Mammary epithelial cell (primary cell): Measurements from ENCODE around the gene POLR2M.

Experiments
- EZH2 ChIP-seq: IDR thresholded peaks from 2 replicates; pipeline ENCODE4 v1.6.1; 2012; ENCODE audit warnings: low read length, inconsistent platforms, borderline replicate concordance
- TF ChIP-seq, protein P1 (sequence below), 2 donors: IDR thresholded peaks in 1 of 2; conservative IDR thresholded peaks in 1 of 2; 2 replicates each; pipeline ENCODE4 v1.5.1; 2011 to 2012; ENCODE audit warnings: inconsistent platforms in 2 of 2, low read length in 2 of 2, mild to moderate bottlenecking in 2 of 2, control low read depth in 1 of 2, low read depth in 1 of 2; ENCODE audit not compliant: insufficient read depth in 1 of 2; ENCODE audit errors: extremely low read depth in 1 of 2

DNA sequence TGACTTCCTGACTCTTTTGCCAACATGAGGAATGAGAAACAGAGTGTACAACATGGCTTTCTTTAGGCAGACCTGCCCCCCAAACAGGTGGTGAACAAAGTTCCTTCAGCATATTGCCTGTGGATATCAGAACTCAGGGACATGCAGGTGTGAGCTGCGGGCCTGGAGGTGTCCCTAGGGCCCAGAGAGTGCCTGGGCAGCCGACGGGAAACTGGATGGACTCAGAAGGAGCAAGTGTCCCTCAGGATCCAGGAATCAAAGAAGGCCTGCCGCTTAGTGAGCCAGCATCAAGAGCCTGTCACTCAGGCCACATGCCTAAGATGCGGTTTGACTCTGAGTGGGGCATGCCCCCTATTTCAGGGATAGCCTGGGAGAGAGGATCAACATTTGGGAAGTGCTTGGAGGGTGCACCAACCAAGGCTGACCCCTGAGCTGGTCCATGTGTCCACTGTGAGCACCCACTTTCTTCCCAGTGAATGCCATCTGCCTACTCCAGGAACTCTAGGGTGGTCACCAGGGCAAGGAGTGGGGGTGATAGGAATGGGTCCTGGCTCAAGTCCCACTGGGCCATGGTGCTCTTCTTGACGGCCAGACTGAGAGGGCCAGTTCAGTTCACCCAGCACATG is 16.1 kb upstream of the POLR2M start:
- TF ChIP-seq, protein P1, sequence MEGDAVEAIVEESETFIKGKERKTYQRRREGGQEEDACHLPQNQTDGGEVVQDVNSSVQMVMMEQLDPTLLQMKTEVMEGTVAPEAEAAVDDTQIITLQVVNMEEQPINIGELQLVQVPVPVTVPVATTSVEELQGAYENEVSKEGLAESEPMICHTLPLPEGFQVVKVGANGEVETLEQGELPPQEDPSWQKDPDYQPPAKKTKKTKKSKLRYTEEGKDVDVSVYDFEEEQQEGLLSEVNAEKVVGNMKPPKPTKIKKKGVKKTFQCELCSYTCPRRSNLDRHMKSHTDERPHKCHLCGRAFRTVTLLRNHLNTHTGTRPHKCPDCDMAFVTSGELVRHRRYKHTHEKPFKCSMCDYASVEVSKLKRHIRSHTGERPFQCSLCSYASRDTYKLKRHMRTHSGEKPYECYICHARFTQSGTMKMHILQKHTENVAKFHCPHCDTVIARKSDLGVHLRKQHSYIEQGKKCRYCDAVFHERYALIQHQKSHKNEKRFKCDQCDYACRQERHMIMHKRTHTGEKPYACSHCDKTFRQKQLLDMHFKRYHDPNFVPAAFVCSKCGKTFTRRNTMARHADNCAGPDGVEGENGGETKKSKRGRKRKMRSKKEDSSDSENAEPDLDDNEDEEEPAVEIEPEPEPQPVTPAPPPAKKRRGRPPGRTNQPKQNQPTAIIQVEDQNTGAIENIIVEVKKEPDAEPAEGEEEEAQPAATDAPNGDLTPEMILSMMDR (conservative IDR thresholded peaks at IDR 0.05 in 1 of 2, IDR thresholded peaks at IDR 0.05 in 1 of 2; ENCODE audit: extremely low read depth in 1 of 2, insufficient read depth in 1 of 2, low read depth in 1 of 2, low read length in 2 of 2): no peak
- TF ChIP-seq EZH2: no peak
